ENCODE results near the gene ITPR1.

Gene ITPR1

DNA sequence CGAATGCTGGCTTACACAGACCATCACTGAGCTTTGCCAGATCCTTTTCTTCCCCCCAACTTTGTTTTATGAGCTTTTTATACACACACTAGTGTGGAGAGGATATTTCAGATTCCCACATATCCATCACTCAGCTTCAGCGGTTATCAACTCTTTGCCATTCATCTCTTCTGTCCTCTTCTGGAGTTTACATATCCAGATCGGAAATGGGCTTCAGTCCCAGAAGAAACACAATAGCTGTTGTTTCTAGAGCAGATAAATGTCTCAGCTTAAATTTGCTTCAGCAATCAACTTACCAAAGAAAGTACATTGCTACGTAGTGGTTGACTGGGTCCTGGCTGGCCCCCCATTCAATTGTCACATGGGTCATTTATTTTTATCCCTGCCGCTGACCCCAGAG is 300.2 kb downstream of the ITPR1 start:
- DNase-seq: no peak

DNA sequence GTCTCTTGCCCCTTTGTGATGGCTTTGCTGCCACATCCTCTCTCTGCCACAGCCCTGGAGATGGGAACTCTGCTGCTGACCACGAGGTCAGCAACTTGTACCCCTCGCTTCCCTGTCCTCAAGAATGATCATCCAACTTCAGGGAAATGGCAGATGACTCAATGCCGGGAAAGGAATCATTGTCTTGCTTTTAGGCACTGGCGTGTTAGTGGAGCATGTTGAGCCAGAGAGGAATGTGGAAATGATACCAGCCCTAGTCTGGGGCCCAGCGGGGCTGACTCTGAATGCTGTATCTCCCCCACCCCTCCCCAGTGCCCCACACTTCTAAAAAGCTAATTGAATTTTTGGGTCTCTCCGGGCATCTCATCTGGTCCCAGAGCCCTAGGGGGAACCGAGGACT is 301.2 kb downstream of the ITPR1 start:
- DNase-seq: no peak

- no peak for DNase-seq
Measured at GRCh38 chr3:4794798-4795197, 301.6 kb downstream of the ITPR1 start.

GRCh38 chr3:4795905-4796304 is 302.8 kb downstream of the ITPR1 start:
- DNase-seq: no peak

GRCh38 chr3:4797201-4797705 is 304.1 kb downstream of the ITPR1 start:
- DNase-seq: no peak

GRCh38 chr3:4799266-4800256 is 306.4 kb downstream of the ITPR1 start:
- DNase-seq: no peak

DNA sequence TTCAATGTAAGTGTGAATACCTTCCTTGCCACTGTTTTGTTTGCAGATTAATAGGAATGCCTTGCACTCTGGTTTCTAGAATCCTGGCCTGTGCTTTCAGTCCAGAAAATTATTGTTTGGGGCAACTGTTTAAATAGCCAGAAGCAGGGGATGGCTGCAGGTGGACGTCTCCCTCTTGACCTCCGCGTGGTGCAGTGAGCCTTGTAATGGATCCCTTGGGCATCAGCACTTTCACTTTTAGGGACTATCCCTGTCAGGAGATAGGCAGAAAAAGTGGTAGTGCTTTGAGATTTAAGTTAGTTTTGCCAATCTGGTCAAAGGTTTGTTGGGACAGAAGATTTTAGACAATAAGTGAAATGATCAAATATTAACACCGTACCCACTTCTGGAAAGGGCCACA is 307.4 kb downstream of the ITPR1 start:
- no peak for DNase-seq

GRCh38 chr3:4801892-4802291 is 308.7 kb downstream of the ITPR1 start:
- DNase-seq: no peak

GRCh38 chr3:4802903-4803302 is 309.8 kb downstream of the ITPR1 start:
- DNase-seq: no peak

DNA sequence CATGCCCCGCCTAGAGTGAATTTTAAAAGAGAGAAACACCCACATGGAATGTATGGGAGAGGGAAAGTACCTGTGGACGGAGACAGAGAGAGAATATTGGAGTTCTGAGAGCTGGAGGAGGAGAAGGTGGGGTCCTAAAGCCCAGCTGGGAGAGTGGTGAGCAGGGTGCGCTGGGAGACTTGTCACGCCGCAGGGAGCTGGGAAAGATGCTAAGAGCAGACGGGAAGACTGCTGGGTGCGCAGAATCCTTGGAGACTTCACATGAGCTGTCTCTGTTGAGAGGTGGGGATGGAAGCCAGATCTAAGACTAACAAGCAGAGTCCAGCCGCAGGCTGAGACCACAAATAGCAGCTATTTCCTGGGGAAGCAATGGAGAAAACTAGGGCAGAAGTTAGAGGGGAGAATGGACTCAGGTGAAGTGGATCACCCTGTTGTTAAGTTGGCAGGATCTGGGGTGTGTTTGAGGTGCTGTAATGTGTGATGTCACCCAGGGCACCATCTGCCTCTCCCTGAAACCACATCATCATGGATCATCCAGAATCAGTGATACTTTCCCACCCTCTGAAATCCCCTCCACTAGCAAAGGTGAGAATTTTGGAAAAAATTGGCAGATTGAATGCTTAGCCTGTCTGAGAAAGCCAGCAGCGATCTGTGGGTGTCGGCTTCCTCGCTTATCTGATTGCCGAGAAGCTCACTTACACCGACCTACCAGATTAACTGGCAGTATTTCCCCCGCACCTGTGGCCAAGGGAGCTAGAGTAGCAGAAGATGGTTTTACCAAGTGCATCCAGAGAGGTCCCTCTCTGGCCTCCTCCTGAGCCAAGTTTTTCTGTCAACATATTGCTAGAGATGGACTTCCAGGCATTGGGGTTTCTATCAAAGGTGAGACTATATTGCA is 311.3 kb downstream of the ITPR1 start:
- DNase-seq: peak in 1 of 5 donors; percentile 64

GRCh38 chr3:4805662-4806061 is 312.5 kb downstream of the ITPR1 start:
- DNase-seq: peak in 1 of 5 donors; percentile 78

- peak in 1 of 5 donors; percentile 18 for DNase-seq
Measured at GRCh38 chr3:4806535-4807108, 313.5 kb downstream of the ITPR1 start.

DNA sequence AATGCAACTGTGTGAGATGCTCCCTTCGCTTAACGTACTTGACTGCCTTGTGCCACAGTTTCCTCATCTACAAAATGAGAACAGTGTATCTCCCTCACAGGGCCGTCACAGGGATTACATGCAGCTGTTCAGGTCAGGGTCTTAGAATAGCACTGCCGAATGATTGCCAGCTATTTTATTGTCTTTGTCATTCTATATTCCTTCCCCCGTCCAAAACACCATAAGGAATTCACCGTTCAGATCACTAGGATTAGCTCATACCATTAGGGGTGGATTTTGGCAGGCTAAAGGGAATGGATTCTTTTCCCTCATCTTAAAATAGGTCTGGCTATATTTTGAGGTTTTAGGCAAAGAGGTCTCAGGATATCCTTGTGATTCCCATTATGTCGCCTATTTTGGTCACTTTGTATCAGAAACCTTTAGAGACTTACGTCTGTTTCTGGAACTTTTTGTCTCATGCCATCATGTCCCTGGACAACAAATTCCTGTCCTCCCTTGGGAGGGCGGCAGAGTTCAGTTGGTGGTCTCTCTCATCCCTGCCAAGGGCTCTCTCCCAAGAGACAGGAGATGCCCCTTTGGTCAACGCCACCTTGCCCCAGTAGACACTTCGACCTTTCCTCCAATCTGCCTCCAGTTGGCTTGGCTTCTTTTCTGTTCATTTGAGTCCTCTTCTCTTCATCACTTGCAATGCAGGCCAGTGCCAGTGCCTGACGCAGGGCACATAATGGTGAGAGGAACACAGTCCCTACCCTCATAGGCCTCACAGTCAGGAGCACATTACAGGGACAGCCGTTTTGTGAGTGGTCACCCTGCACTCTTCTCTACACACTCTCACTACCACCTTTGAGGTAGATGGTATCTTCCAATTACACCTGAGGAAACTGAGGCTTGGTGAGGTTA is 314.5 kb downstream of the ITPR1 start:
- DNase-seq: peak in 1 of 5 donors; percentile 33

GRCh38 chr3:4808637-4809036 is 315.5 kb downstream of the ITPR1 start:
- no peak for DNase-seq

DNA sequence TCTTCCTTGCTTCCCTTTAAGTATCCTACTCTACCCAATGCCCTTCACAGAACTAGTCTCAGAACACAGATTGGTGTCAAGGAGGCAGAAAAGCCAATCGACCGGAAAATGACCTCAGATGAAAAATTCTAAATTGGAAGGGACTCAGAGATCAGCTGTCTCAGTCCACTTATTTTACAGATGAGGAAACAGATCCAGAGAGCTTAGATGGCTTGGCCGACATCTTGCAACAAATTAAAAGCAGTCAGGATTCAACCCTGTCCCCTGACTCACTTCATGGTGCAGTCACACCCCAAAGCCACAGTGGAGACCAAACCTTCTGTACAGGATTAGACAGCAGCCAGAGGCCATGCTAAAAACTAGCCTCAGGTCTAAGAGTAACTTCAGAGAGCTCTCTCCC is 316.8 kb downstream of the ITPR1 start:
- DNase-seq: no peak

DNA sequence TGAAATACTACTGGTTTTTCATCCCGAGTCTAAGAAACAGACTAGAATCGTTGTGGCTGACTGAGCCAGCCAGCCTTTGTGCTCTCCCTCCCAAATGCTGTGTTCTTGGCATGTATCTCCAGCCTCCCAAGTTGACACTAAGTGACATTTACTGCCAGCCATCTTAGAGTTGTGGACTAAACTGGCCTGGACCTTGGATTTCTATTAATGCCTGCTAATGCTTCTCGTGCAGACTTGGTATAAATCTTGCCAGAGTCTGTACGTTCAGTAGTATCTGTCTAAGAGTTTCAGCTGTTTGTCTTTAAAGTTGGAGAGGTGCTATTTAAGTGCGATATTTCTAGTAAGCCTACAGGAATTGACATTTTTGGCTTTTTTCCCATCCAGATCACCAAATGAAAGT is 319.4 kb downstream of the ITPR1 start:
- DNase-seq: no peak

GRCh38 chr3:4813909-4814304 is 320.8 kb downstream of the ITPR1 start:
- DNase-seq: no peak

GRCh38 chr3:4814305-4814903 is 321.3 kb downstream of the ITPR1 start:
- no peak for DNase-seq

DNA sequence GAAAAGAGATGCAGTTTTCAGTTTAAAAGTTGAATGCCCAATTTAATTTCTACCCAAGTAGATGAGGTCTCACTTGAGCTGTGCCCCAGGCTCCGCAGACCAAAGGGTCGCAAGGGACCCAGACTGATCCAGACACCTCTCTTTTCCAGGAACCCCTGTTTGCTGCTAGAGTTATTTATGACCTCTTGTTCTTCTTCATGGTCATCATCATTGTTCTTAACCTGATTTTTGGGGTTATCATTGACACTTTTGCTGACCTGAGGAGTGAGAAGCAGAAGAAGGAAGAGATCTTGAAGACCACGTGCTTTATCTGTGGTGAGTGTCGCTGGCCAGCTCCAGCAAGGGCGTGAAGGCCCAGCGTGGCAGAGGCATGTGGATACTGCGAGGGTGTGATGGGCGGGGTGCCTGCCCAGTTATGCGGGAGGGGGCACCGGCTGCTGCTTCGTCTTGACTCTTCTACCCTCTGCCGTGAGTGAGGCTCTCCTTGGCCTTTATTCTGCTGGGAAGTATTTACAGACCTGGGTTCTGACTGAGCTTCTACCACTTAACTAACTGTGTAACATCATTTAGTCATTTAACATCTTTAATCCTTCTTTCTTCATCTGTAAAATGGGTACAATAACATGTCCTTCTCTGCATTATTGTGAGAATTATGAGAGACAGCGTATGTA is 321.9 kb downstream of the ITPR1 start:
- DNase-seq: no peak

DNA sequence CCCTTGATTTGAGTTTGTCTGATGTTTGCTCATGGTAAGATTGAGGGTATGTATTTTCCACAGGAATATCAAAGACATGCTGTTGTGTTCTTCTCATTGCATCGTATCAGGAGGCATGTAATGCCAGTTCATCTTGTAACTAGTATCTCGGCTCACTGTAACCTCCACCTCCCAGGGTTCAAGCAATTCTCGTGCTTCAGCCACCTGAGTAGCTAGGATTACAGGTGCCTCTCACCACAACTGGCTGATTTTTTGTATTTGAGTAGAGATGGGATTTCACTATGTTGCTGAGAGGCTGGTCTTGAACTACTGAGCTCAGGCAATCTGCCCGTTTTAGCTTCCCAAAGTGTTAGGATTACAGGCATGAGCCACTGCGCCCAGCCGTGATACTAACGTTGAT is 323.2 kb downstream of the ITPR1 start:
- DNase-seq: no peak

GRCh38 chr3:4816718-4817117 is 323.6 kb downstream of the ITPR1 start:
- DNase-seq: no peak
